H1 (cell line): ENCODE measurements around the gene TTPAL. TPM values are rescaled to one million over a fixed set of nuclear protein-coding genes. Genes with fewer than 3 reads are reported as not detected.

Source experiments
- CTCF ChIA-PET: fragments of 300-600 bp; sonication (Branson Sonifier 250); formaldehyde crosslinking; loops from one replicate; lab custom pipeline; 2021; ENCODE audit not compliant: partially characterized antibody; lab: Charles Lee
- POLR2A ChIA-PET: fragments of 300-600 bp; sonication (Branson Sonifier 250); formaldehyde crosslinking; loops from one replicate; lab custom pipeline; 2021; ENCODE audit warnings: inconsistent platforms; ENCODE audit not compliant: partially characterized antibody; lab: Charles Lee
- DNase-seq, 2 experiments: peaks; one replicate each; pipeline versions ENCODE4 v3.0.0 to v3.0.0-alpha.2; 2010 to 2022; ENCODE audit warnings: low spot score in 2 of 2, low read depth in 1 of 2, mixed read lengths in 1 of 2
- FAIRE-seq: peaks from 2 replicates; lab custom pipeline; 2011; peaks lifted over from hg19 to GRCh38; lab: Jason Lieb, UNC
- H2AFZ ChIP-seq: 2 replicates; pipeline ENCODE4 v1.8.1; 2012; ENCODE audit warnings: low read length, inconsistent platforms
- H2AK5ac ChIP-seq: 2 replicates; pipeline ENCODE4 v1.6.1; 2013; ENCODE audit warnings: low read depth, low read length
- H2BK120ac ChIP-seq: replicated peaks from 2 replicates; pipeline ENCODE3; 2013; ENCODE audit warnings: low read depth, low read length, inconsistent platforms
- H2BK12ac ChIP-seq: 2 replicates; pipeline ENCODE4 v1.6.1; 2013; ENCODE audit warnings: low read depth, low read length
- H2BK15ac ChIP-seq: 2 replicates; pipeline ENCODE4 v1.6.1; 2013; ENCODE audit warnings: low read length
- H2BK20ac ChIP-seq: 2 replicates; pipeline ENCODE4 v1.6.1; 2013; ENCODE audit warnings: low read length
- H2BK5ac ChIP-seq: 2 replicates; pipeline ENCODE4 v1.6.1; 2013; ENCODE audit warnings: low read depth, low read length
- H3K14ac ChIP-seq: 2 replicates; pipeline ENCODE4 v1.6.1; 2013; ENCODE audit warnings: inconsistent platforms; ENCODE audit not compliant: insufficient read length
- H3K18ac ChIP-seq: 2 replicates; pipeline ENCODE4 v1.6.1; 2013; ENCODE audit warnings: low read length; ENCODE audit errors: extremely low read depth
- H3K23ac ChIP-seq: 2 replicates; pipeline ENCODE4 v1.6.1; 2013; ENCODE audit warnings: inconsistent platforms; ENCODE audit not compliant: insufficient read length
- H3K23me2 ChIP-seq: 2 replicates; pipeline ENCODE4 v1.6.1; 2013; ENCODE audit warnings: low read depth, low read length
- H3K27ac ChIP-seq: 2 replicates; pipeline ENCODE4 v1.6.1; 2011; ENCODE audit warnings: low read depth, low read length, inconsistent platforms
- H3K27me3 ChIP-seq, 4 experiments: replicated peaks in 1 of 4; 1 replicate in 1 of 4; 2 replicates in 3 of 4; pipeline versions ENCODE4 v1.6.1 to v1.8.1; 2011 to 2013; ENCODE audit warnings: low read length in 3 of 4, mild to moderate bottlenecking in 3 of 4, inconsistent platforms in 2 of 4, mixed read lengths in 2 of 4, moderate library complexity in 1 of 4; ENCODE audit not compliant: control insufficient read depth in 3 of 4, insufficient read depth in 3 of 4; ENCODE audit errors: extremely low read depth in 1 of 4
- H3K36me3 ChIP-seq, 4 experiments: 2 replicates each; pipeline versions ENCODE4 v1.6.1 to v1.8.1; 2011 to 2013; ENCODE audit warnings: mild to moderate bottlenecking in 4 of 4, low read length in 3 of 4, moderate library complexity in 2 of 4, control low read depth in 1 of 4, inconsistent platforms in 1 of 4; ENCODE audit not compliant: insufficient read depth in 4 of 4, control insufficient read depth in 2 of 4
- H3K4ac ChIP-seq: replicated peaks from 2 replicates; pipeline ENCODE3; 2013; ENCODE audit warnings: low read length, low read depth, mixed read lengths, inconsistent platforms; ENCODE audit not compliant: insufficient read length
- H3K4me1 ChIP-seq, 4 experiments: replicated peaks in 1 of 4; 1 replicate in 1 of 4; 2 replicates in 3 of 4; pipeline versions ENCODE4 v1.6.1 to v1.8.1; 2011 to 2013; ENCODE audit warnings: low read length in 3 of 4, inconsistent platforms in 2 of 4, mixed read lengths in 1 of 4; ENCODE audit not compliant: insufficient read depth in 4 of 4, control insufficient read depth in 3 of 4
- H3K4me2 ChIP-seq, 2 experiments: 2 replicates each; pipeline versions ENCODE4 v1.6.1 to v1.8.1; 2011 to 2013; ENCODE audit warnings: low read depth in 2 of 2, low read length in 2 of 2, control low read depth in 1 of 2, inconsistent platforms in 1 of 2, mild to moderate bottlenecking in 1 of 2; ENCODE audit not compliant: insufficient read depth in 1 of 2
- H3K4me3 ChIP-seq, 4 experiments: fragments of 200-600, 300-600 bp in 1 of 4; sonication (generic), shearing (Covaris generic), sonication (Bioruptor Twin) in 1 of 4; 2 replicates each; pipeline versions ENCODE4 v1.5.1 to v1.8.1; 2011 to 2016; ENCODE audit warnings: low read length in 4 of 4, low read depth in 3 of 4, control low read depth in 2 of 4, inconsistent platforms in 2 of 4, mild to moderate bottlenecking in 2 of 4, mixed read lengths in 1 of 4, moderate library complexity in 1 of 4; ENCODE audit not compliant: insufficient read depth in 2 of 4; ENCODE audit errors: extremely low read depth in 1 of 4
- H3K56ac ChIP-seq: replicated peaks from 2 replicates; pipeline ENCODE3; 2013; ENCODE audit warnings: low read depth, mild to moderate bottlenecking, mixed read lengths, low read length, inconsistent platforms; ENCODE audit not compliant: insufficient read length
- H3K79me1 ChIP-seq: 2 replicates; pipeline ENCODE4 v1.6.1; 2013; ENCODE audit warnings: low read depth, low read length, control low read depth
- H3K79me2 ChIP-seq, 2 experiments: 2 replicates each; pipeline versions ENCODE4 v1.6.1 to v1.8.1; 2012 to 2013; ENCODE audit warnings: low read length in 2 of 2, mild to moderate bottlenecking in 2 of 2, inconsistent platforms in 1 of 2; ENCODE audit not compliant: insufficient read depth in 2 of 2, control insufficient read depth in 1 of 2
- H3K9ac ChIP-seq, 4 experiments: replicated peaks in 1 of 4; 1 replicate in 1 of 4; 2 replicates in 3 of 4; pipeline versions ENCODE4 v1.6.1 to v1.8.1; 2011 to 2013; ENCODE audit warnings: low read depth in 3 of 4, low read length in 3 of 4, control low read depth in 2 of 4, mild to moderate bottlenecking in 2 of 4, moderate library complexity in 2 of 4, inconsistent platforms in 1 of 4; ENCODE audit errors: extremely low read depth in 1 of 4
- H3K9me3 ChIP-seq, 2 experiments: 2 replicates each; pipeline versions ENCODE4 v1.6.1 to v1.8.1; 2012 to 2013; ENCODE audit warnings: mild to moderate bottlenecking in 2 of 2, moderate library complexity in 2 of 2, control low read depth in 1 of 2, inconsistent platforms in 1 of 2, low read depth in 1 of 2, low read length in 1 of 2, mixed read lengths in 1 of 2; ENCODE audit not compliant: insufficient read depth in 2 of 2
- H4K20me1 ChIP-seq, 2 experiments: replicated peaks in 1 of 2; 2 replicates each; pipeline versions ENCODE3 to v1.8.1; 2011 to 2013; ENCODE audit warnings: inconsistent platforms in 2 of 2, low read length in 2 of 2, mild to moderate bottlenecking in 1 of 2; ENCODE audit not compliant: insufficient read depth in 2 of 2, control insufficient read depth in 1 of 2
- H4K5ac ChIP-seq: 2 replicates; pipeline ENCODE4 v1.6.1; 2013; ENCODE audit warnings: low read length, low read depth, mixed read lengths, inconsistent platforms; ENCODE audit not compliant: insufficient read length
- H4K8ac ChIP-seq: 2 replicates; pipeline ENCODE4 v1.8.0; 2013; ENCODE audit warnings: mild to moderate bottlenecking, moderate library complexity, low read length, inconsistent platforms; ENCODE audit not compliant: insufficient read depth; ENCODE audit errors: extremely low read depth
- H4K91ac ChIP-seq: replicated peaks from 2 replicates; pipeline ENCODE3; 2013; ENCODE audit warnings: low read length, mixed read lengths, inconsistent platforms; ENCODE audit not compliant: insufficient read length
- CHD2 ChIP-seq: IDR thresholded peaks from 2 replicates; pipeline ENCODE4 v1.6.1; 2012; ENCODE audit warnings: low read length, improper control_type of control experiment
- EZH2 ChIP-seq: fragments of 200-600 bp; sonication (generic); IDR thresholded peaks from 2 replicates; pipeline ENCODE4 v1.7.1; 2012; ENCODE audit warnings: low read depth, mild to moderate bottlenecking, moderate library complexity, low read length, inconsistent platforms; ENCODE audit not compliant: severe bottlenecking
- GTF2F1 ChIP-seq: IDR thresholded peaks from 2 replicates; pipeline ENCODE4 v1.6.1; 2012; ENCODE audit warnings: low read depth, low read length, improper control_type of control experiment, borderline replicate concordance
- NANOG ChIP-seq: IDR thresholded peaks from 2 replicates; pipeline ENCODE4 v1.6.1; 2011; ENCODE audit warnings: low read length, low read depth, mild to moderate bottlenecking, inconsistent platforms; ENCODE audit not compliant: insufficient read depth, poor library complexity, severe bottlenecking
- POLR2A ChIP-seq, 2 experiments: IDR thresholded peaks; 1 replicate in 1 of 2; 2 replicates in 1 of 2; pipeline ENCODE4 v1.6.1; 2011; ENCODE audit warnings: low read depth in 2 of 2, low read length in 2 of 2, mild to moderate bottlenecking in 2 of 2; ENCODE audit errors: control extremely low read depth in 1 of 2
- SP1 ChIP-seq: IDR thresholded peaks from 2 replicates; pipeline ENCODE4 v1.6.1; 2011; ENCODE audit warnings: low read depth, low read length
- WGBS, 2 experiments: shearing (Covaris generic) in 1 of 2; methylation state at CpG; one replicate each; pipeline versions ENCODE4 v1.1.6 to v1.1.7; 2013 to 2015; ENCODE audit warnings: low lambda C conversion rate in 2 of 2, mixed read lengths in 2 of 2, inconsistent platforms in 1 of 2, low coverage in 1 of 2, missing lambda C conversion rate in 1 of 2; ENCODE audit not compliant: insufficient replicate concordance in 2 of 2, insufficient coverage in 1 of 2, insufficient read length in 1 of 2; ENCODE audit errors: extremely low coverage in 1 of 2, missing lambda C conversion rate in 1 of 2; 5-methylcytosine and 5-hydroxymethylcytosine counted together
- polyA plus RNA-seq, 7 experiments: library from polyadenylated mRNA; depleted of rRNA in 3 of 7; stranded (reverse) in 5 of 7; unstranded in 2 of 7; fragments of >200 nt in 5 of 7; fragments of 200-250 nt in 2 of 7; gene quantifications; 1 replicate in 5 of 7; 2 replicates in 1 of 7; 4 replicates in 1 of 7; pipeline versions ENCODE4 v1.2.1 to v1.2.3, GENCODE V29; 2011 to 2013; ENCODE audit warnings: missing spikeins in 2 of 7, mixed read lengths in 2 of 7
- total RNA-seq: library from RNA; stranded (reverse); fragmentation: NEBNext Ultra II Directional; extraction: Animal tissue kit (Norgen Biotek cat#: 25700); gene quantifications from 2 replicates; pipeline ENCODE4 v1.2.1, GENCODE V29; 2021

TTPAL gene
- total and polyA plus RNA-seq, 2 of the 8 experiments (the other 6 are each of a cell fraction or from before 2014, with no cell fraction given): 2.8 to 14.0 TPM

DNA sequence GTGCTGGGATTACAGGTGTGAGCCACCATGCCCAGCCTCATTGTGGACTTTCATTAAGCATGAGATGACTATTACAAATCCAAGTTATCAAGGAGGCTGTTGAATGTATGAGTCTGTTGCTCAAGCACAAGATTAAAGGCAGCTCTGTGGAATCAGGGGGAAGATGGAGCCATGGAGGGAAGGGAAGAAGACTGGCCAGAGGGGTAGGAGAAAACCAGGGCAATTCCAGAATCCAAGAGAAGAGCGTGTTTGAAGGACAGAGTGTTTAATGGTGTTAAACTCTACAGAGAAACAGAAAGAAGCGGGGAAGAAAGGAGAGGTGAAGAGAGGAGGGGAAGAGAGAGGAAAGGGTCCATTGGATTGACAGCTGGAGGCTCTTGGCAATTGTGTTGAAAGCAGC, 49.8 kb upstream of the TTPAL start:
- CTCF ChIA-PET: interaction anchor here (0.5 kb wide), 2 partner anchors 20 to 184 kb away, joined by 3 read pairs; no protein-coding TSS in a partner anchor
- TF ChIP-seq POLR2A (IDR thresholded peaks at IDR 0.05; ENCODE audit: control extremely low read depth in 1 of 2, low read depth in 2 of 2, low read length in 2 of 2): no peak
- TF ChIP-seq CHD2: no peak
- no peak for TF ChIP-seq GTF2F1
- TF ChIP-seq NANOG: no peak
- TF ChIP-seq EZH2: no peak
- no peak for TF ChIP-seq SP1

More for the DNA sequence above, 49.8 kb upstream of the TTPAL start:
- no peak overlapping the region for H3K18ac ChIP-seq
- H3K79me1 ChIP-seq: no peaks in the 10 kb centered on the region
- WGBS, 2 experiments: 94% methylated on average over 2 of the region's 2 CpGs; no CpG with 5 or more reads in 1 of the 2 experiments
- H3K27ac ChIP-seq: no peak overlapping the region
- no peak overlapping the region for H3K14ac ChIP-seq
- no peak overlapping the region for H2BK15ac ChIP-seq
- H3K4me3 ChIP-seq: no peak overlapping the region
- no peak overlapping the region for H3K56ac ChIP-seq
- no peak overlapping the region for H2AFZ ChIP-seq
- H3K79me2 ChIP-seq: no peaks in the 10 kb centered on the region
- H4K5ac ChIP-seq: no peak overlapping the region
- H4K20me1 ChIP-seq: no peaks in the 10 kb centered on the region
- H2BK20ac ChIP-seq: no peak overlapping the region
- peaks cover 2% of the 10 kb centered on the region; the same call in 1 of the 2 replicates for H3K23me2 ChIP-seq
- H3K9me3 ChIP-seq: no peaks in the 10 kb centered on the region
- FAIRE-seq: no peak
- no peak overlapping the region for H3K4ac ChIP-seq
- no peak for DNase-seq
- no peak overlapping the region for H3K23ac ChIP-seq
- no peak overlapping the region for H2BK120ac ChIP-seq
- no peak overlapping the region for H2BK5ac ChIP-seq
- H2AK5ac ChIP-seq: no peak overlapping the region
- H3K4me2 ChIP-seq: no peak overlapping the region
- POLR2A ChIA-PET: interaction anchor here (0.8 kb wide), 1 partner anchor 133 kb away, joined by 3 read pairs; no protein-coding TSS in a partner anchor
- H3K27me3 ChIP-seq: 0 out of 7 replicates have a peak, but pooled peaks cover 0 to 4% (median 0%) of the 10 kb centered on the region in 4 experiments
- H4K91ac ChIP-seq: no peak overlapping the region
- no peak overlapping the region for H2BK12ac ChIP-seq
- H4K8ac ChIP-seq: no peak overlapping the region
- 0 out of 7 replicates have a peak, but pooled peaks cover 0 to 2% (median 0%) of the 10 kb centered on the region in 4 experiments for H3K4me1 ChIP-seq
- H3K36me3 ChIP-seq: no peaks in the 10 kb centered on the region
- H3K9ac ChIP-seq: no peak overlapping the region
